Endothelial cell of umbilical vein (primary cell): Measurements from ENCODE around the gene MCC. TPM values are rescaled to one million over a fixed set of nuclear protein-coding genes. Genes with fewer than 3 reads are reported as not detected.

Source experiments
- BruUV-seq: library from RNA; stranded (reverse); fragments of 400-500 nt; replicated peaks from 2 replicates; lab custom pipeline; 2021; lab: Mats Ljungman, UMichigan
- CTCF ChIA-PET: fragments of 300-600, 350-600 bp; sonication (Branson Sonifier 250); formaldehyde crosslinking; loops from one replicate; lab custom pipeline; 2021; ENCODE audit warnings: antibody characterized with exemption, inconsistent platforms; lab: Charles Lee
- POLR2A ChIA-PET: fragments of 300-600, 350-600 bp; sonication (Branson Sonifier 250); formaldehyde crosslinking; loops from one replicate; lab custom pipeline; 2021; ENCODE audit warnings: antibody characterized with exemption, inconsistent platforms; lab: Charles Lee
- DNase-seq: peaks from one replicate; pipeline ENCODE4 v3.0.0-alpha.2; 2011; ENCODE audit warnings: low read depth, low spot score
- FAIRE-seq: peaks from 2 replicates; lab custom pipeline; 2011; peaks lifted over from hg19 to GRCh38; lab: Jason Lieb, UNC
- H2AFZ ChIP-seq: 2 replicates; pipeline ENCODE4 v1.6.0; 2012; ENCODE audit warnings: low read depth, low read length, control low read depth, inconsistent platforms
- H3K27ac ChIP-seq: 2 replicates; pipeline ENCODE4 v1.5.1; 2011; ENCODE audit warnings: low read depth, mild to moderate bottlenecking, control low read depth, low read length, moderate library complexity; ENCODE audit not compliant: insufficient read depth
- H3K27me3 ChIP-seq, 2 experiments: 2 replicates each; pipeline versions ENCODE4 v1.6.0 to v1.6.1; 2011; ENCODE audit warnings: low read length in 2 of 2, mixed read lengths in 1 of 2; ENCODE audit not compliant: control insufficient read depth in 2 of 2, insufficient read depth in 2 of 2
- H3K36me3 ChIP-seq, 2 experiments: 2 replicates in 1 of 2; 3 replicates in 1 of 2; pipeline ENCODE4 v1.5.1; 2011; ENCODE audit warnings: low read length in 2 of 2, mild to moderate bottlenecking in 1 of 2, moderate library complexity in 1 of 2; ENCODE audit not compliant: control insufficient read depth in 2 of 2, insufficient read depth in 2 of 2; ENCODE audit errors: extremely low read depth in 1 of 2
- H3K4me1 ChIP-seq: 3 replicates; pipeline ENCODE4 v1.5.1; 2011; ENCODE audit warnings: mild to moderate bottlenecking, low read length; ENCODE audit not compliant: control insufficient read depth, insufficient read depth; ENCODE audit errors: extremely low read depth
- H3K4me2 ChIP-seq: 2 replicates; pipeline ENCODE4 v1.6.1; 2011; ENCODE audit warnings: low read length, control low read depth, mixed read lengths; ENCODE audit not compliant: insufficient read depth
- H3K4me3 ChIP-seq, 3 experiments: fragments of 200-600 bp in 1 of 3; sonication (generic), shearing (Covaris generic) in 1 of 3; replicated peaks in 1 of 3; 2 replicates each; pipeline ENCODE4 v1.5.1; 2011 to 2016; ENCODE audit warnings: control low read depth in 3 of 3, low read length in 3 of 3, mild to moderate bottlenecking in 2 of 3, inconsistent platforms in 1 of 3, low read depth in 1 of 3, moderate library complexity in 1 of 3; ENCODE audit not compliant: insufficient read depth in 1 of 3
- H3K79me2 ChIP-seq: 2 replicates; pipeline ENCODE4 v1.6.0; 2012; ENCODE audit warnings: low read length, inconsistent platforms; ENCODE audit not compliant: control insufficient read depth, insufficient read depth
- H3K9ac ChIP-seq: replicated peaks from 2 replicates; pipeline ENCODE3; 2011; ENCODE audit warnings: low read length, control low read depth; ENCODE audit not compliant: insufficient read depth; ENCODE audit errors: extremely low read depth
- H3K9me1 ChIP-seq: replicated peaks from 3 replicates; pipeline ENCODE4 v1.6.0; 2011; ENCODE audit warnings: mild to moderate bottlenecking, low read length; ENCODE audit not compliant: control insufficient read depth, insufficient read depth; ENCODE audit errors: extremely low read depth
- H3K9me3 ChIP-seq: replicated peaks from 2 replicates; pipeline ENCODE4 v1.5.1; 2012; ENCODE audit warnings: low read length, inconsistent platforms; ENCODE audit not compliant: control insufficient read depth, insufficient read depth
- H4K20me1 ChIP-seq: replicated peaks from 2 replicates; pipeline ENCODE3; 2011; ENCODE audit warnings: mild to moderate bottlenecking, low read length; ENCODE audit not compliant: control insufficient read depth, insufficient read depth; ENCODE audit errors: extremely low read depth
- CTCF ChIP-seq, 2 donors: IDR thresholded peaks; 1 replicate in 1 of 2; 2 replicates in 1 of 2; pipeline ENCODE4 v1.5.1; 2011; ENCODE audit warnings: low read length in 2 of 2, mild to moderate bottlenecking in 2 of 2, moderate library complexity in 2 of 2, control low read depth in 1 of 2, inconsistent platforms in 1 of 2, low read depth in 1 of 2; ENCODE audit not compliant: insufficient read depth in 1 of 2; ENCODE audit errors: extremely low read depth in 1 of 2
- EZH2 ChIP-seq: IDR thresholded peaks from 2 replicates; pipeline ENCODE4 v1.6.1; 2012; ENCODE audit warnings: borderline replicate concordance, low read depth, mild to moderate bottlenecking, moderate library complexity, low read length, inconsistent platforms; ENCODE audit not compliant: severe bottlenecking
- FOS ChIP-seq: IDR thresholded peaks from 2 replicates; pipeline ENCODE4 v1.6.1; 2011; ENCODE audit warnings: mild to moderate bottlenecking, low read length, moderate library complexity, borderline replicate concordance; ENCODE audit not compliant: insufficient read depth
- GATA2 ChIP-seq: IDR thresholded peaks from 2 replicates; pipeline ENCODE4 v1.7.0; 2011; ENCODE audit warnings: low read depth, mild to moderate bottlenecking, moderate library complexity, mixed read lengths, low read length; ENCODE audit not compliant: insufficient read length, insufficient read depth
- JUN ChIP-seq: IDR thresholded peaks from 2 replicates; pipeline ENCODE4 v1.6.1; 2011; ENCODE audit warnings: borderline replicate concordance, low read depth; ENCODE audit not compliant: insufficient read length, insufficient read depth
- MAX ChIP-seq: IDR thresholded peaks from 2 replicates; pipeline ENCODE4 v1.6.1; 2011; ENCODE audit not compliant: insufficient read depth, insufficient read length
- MYC ChIP-seq: IDR thresholded peaks from one replicate; pipeline ENCODE4 v1.6.1; 2011; ENCODE audit warnings: mild to moderate bottlenecking, low read depth, low read length
- POLR2A ChIP-seq: IDR thresholded peaks from 2 replicates; pipeline ENCODE4 v1.6.1; 2012; ENCODE audit warnings: low read depth, mild to moderate bottlenecking, control low read depth, low read length
- POLR2AphosphoS5 ChIP-seq: IDR thresholded peaks from 2 replicates; pipeline ENCODE4 v1.6.1; 2012; ENCODE audit warnings: low read depth, mild to moderate bottlenecking, control low read depth, low read length, moderate library complexity; ENCODE audit not compliant: insufficient read depth
- dilution Hi-C: fragments of 300-500 bp; cut with MboI; formaldehyde crosslinking; loops from one replicate; pipeline ENCODE4 v1.15.0; 2019; ENCODE audit warnings: low sequenced_read_pairs; ENCODE audit not compliant: extremely low pct_ligation_motif_present
- intact Hi-C: fragments of 100-400 bp; cut with micrococcal nuclease; formaldehyde crosslinking; loops from one replicate; pipeline ENCODE4 v1.10.0; 2022
- polyA plus RNA-seq, 4 experiments: library from polyadenylated mRNA; depleted of rRNA in 3 of 4; stranded (reverse) in 3 of 4; unstranded in 1 of 4; fragments of >200 nt; gene quantifications; 2 replicates each; pipeline versions ENCODE4 v1.2.1 to v1.2.3, GENCODE V29; 2011 to 2012; ENCODE audit warnings: missing spikeins in 1 of 4
- total RNA-seq: library from RNA; stranded (reverse); gene quantifications from 2 replicates; pipeline ENCODE4 v1.2.3, GENCODE V29; 2021

The MCC gene
- total and polyA plus RNA-seq, 2 donors (not counting 3 experiments of a cell fraction or from before 2014, with no cell fraction given), result 6.9 to 27.5 TPM

GRCh38 chr5:113197456-113198200 is 290.6 kb downstream of the MCC start:
- Histone ChIP-seq H3K9ac (no peak overlapping the region), H3K4me1 (peaks cover 9% of the 10 kb centered on the region), H2AFZ (no peak overlapping the region), H3K36me3 (no peaks in the 10 kb centered on the region), H4K20me1 (no peaks in the 10 kb centered on the region), H3K4me2 (no peak overlapping the region), H3K79me2 (no peaks in the 10 kb centered on the region), H3K27ac (no peak overlapping the region), H3K27me3 (no peaks in the 10 kb centered on the region), H3K4me3 (no peak overlapping the region), H3K9me1 (no peaks in the 10 kb centered on the region), H3K9me3 (no peaks in the 10 kb centered on the region)
- TF ChIP-seq MYC, result no peak
- no peak for TF ChIP-seq CTCF (IDR thresholded peaks at IDR 0.05; ENCODE audit: extremely low read depth in 1 of 2, insufficient read depth in 1 of 2, low read depth in 1 of 2, low read length in 2 of 2)
- no peak for TF ChIP-seq POLR2AphosphoS5
- TF ChIP-seq POLR2A, result no peak
- TF ChIP-seq EZH2, result no peak
- no peak for TF ChIP-seq JUN
- TF ChIP-seq FOS, result no peak
- no peak for TF ChIP-seq GATA2
- TF ChIP-seq MAX, result no peak
- intact Hi-C loops, result no loop called here
- POLR2A ChIA-PET, result no interaction called here
- FAIRE-seq (no peak), DNase-seq (no peak)
- CTCF ChIA-PET, result interaction anchor here (1.6 kb wide), 1 partner anchor 15 kb away, joined by 3 read pairs; no protein-coding TSS in a partner anchor
- BruUV-seq, result no TSS peak
- dilution Hi-C loops, result no loop called here
